Stimulated activated CD4-positive, alpha-beta T cell treated with anti-CD3 and anti-CD28 coated beads, Interleukin-12 subunit alpha, Interleukin-12 subunit beta, amount 100 ng/mL, for 24 hours (primary cell): ENCODE results near the gene HAUS5.
A peak's percentile ranks its signal among the peaks of the same experiment; 100 is the strongest.

ENCODE experiments used
- DNase-seq, 2 experiments: peaks; one replicate each; pipeline ENCODE4 v3.0.0-alpha.2; 2020; ENCODE audit warnings: low read depth in 2 of 2

The HAUS5 gene

GRCh38 chr19:35608251-35608650 is 4.3 kb upstream of the HAUS5 start:
- no peak for DNase-seq

- DNase-seq, result no peak
Measured at GRCh38 chr19:35609851-35610353, 2.6 kb upstream of the HAUS5 start.

- no peak for DNase-seq
Measured at GRCh38 chr19:35612224-35612558, 344 bp upstream of the HAUS5 start.

- no peak for DNase-seq
Measured at GRCh38 chr19:35613574-35613973, 1.0 kb downstream of the HAUS5 start.

- no peak for DNase-seq
Measured at GRCh38 chr19:35615036-35615435, 2.5 kb downstream of the HAUS5 start.

- DNase-seq, result no peak
Measured at GRCh38 chr19:35618857-35619256, 6.3 kb downstream of the HAUS5 start.

GRCh38 chr19:35619290-35619923 is 6.9 kb downstream of the HAUS5 start:
- no peak for DNase-seq

- DNase-seq, result no peak
Measured at GRCh38 chr19:35620001-35620400, 7.5 kb downstream of the HAUS5 start.

GRCh38 chr19:35621708-35622107 is 9.2 kb downstream of the HAUS5 start:
- no peak for DNase-seq

- no peak for DNase-seq
Measured at GRCh38 chr19:35622750-35623149, 10.2 kb downstream of the HAUS5 start.

GRCh38 chr19:35623327-35624010 is 10.9 kb downstream of the HAUS5 start:
- DNase-seq, result no peak

GRCh38 chr19:35628264-35628564 is 15.7 kb downstream of the HAUS5 start:
- no peak for DNase-seq

GRCh38 chr19:35628565-35629331 is 16.2 kb downstream of the HAUS5 start, which contains the start of gene RBM42:
Gene RBM42 (plus strand): TSS chr19:35629036. CDS start chr19:35629154, 118 bp downstream.
- peak; percentile 95 for DNase-seq

- no peak for DNase-seq
Measured at GRCh38 chr19:35629332-35629633, 16.7 kb downstream of the HAUS5 start.

- DNase-seq, result no peak
Measured at GRCh38 chr19:35633727-35634440, 21.3 kb downstream of the HAUS5 start.

- no peak for DNase-seq
Measured at GRCh38 chr19:35636651-35637050, 24.1 kb downstream of the HAUS5 start.

- DNase-seq, result no peak
Measured at GRCh38 chr19:35637165-35637564, 24.6 kb downstream of the HAUS5 start.

GRCh38 chr19:35639321-35639639 is 26.7 kb downstream of the HAUS5 start:
- DNase-seq, result no peak

- DNase-seq, result no peak
Measured at GRCh38 chr19:35639863-35640262, 27.3 kb downstream of the HAUS5 start.

GRCh38 chr19:35641515-35642151 is 29.1 kb downstream of the HAUS5 start, which contains the start of gene ETV2:
Gene ETV2 (plus strand): TSS chr19:35641745. CDS start chr19:35642461, 716 bp downstream.
- DNase-seq, result no peak

- no peak for DNase-seq
Measured at GRCh38 chr19:35642312-35642711, 29.8 kb downstream of the HAUS5 start.

GRCh38 chr19:35642798-35643254 is 30.3 kb downstream of the HAUS5 start:
- no peak for DNase-seq
